Endothelial cell of umbilical vein (primary cell): ENCODE measurements around the gene CD24.

Experiments
- CTCF ChIP-seq, 2 donors: IDR thresholded peaks; 1 replicate in 1 of 2; 2 replicates in 1 of 2; pipeline ENCODE4 v1.5.1; 2011; ENCODE audit warnings: low read length in 2 of 2, mild to moderate bottlenecking in 2 of 2, moderate library complexity in 2 of 2, control low read depth in 1 of 2, inconsistent platforms in 1 of 2, low read depth in 1 of 2; ENCODE audit not compliant: insufficient read depth in 1 of 2; ENCODE audit errors: extremely low read depth in 1 of 2
- MAX ChIP-seq: IDR thresholded peaks from 2 replicates; pipeline ENCODE4 v1.6.1; 2011; ENCODE audit not compliant: insufficient read depth, insufficient read length
- MYC ChIP-seq: IDR thresholded peaks from one replicate; pipeline ENCODE4 v1.6.1; 2011; ENCODE audit warnings: mild to moderate bottlenecking, low read depth, low read length
- POLR2AphosphoS5 ChIP-seq: IDR thresholded peaks from 2 replicates; pipeline ENCODE4 v1.6.1; 2012; ENCODE audit warnings: low read depth, mild to moderate bottlenecking, control low read depth, low read length, moderate library complexity; ENCODE audit not compliant: insufficient read depth

- TF ChIP-seq CTCF (IDR thresholded peaks at IDR 0.05; ENCODE audit: extremely low read depth in 1 of 2, insufficient read depth in 1 of 2, low read depth in 1 of 2, low read length in 2 of 2) (peak; percentile 85 to 88), POLR2AphosphoS5 (no peak), MAX (no peak), MYC (no peak)
Measured at GRCh38 chr6:106997392-106998158, 23.0 kb upstream of the CD24 start.
